H1 (cell line): ENCODE data around the gene DDX41. TPM values are rescaled to one million over a fixed set of nuclear protein-coding genes. Genes with fewer than 3 reads are reported as not detected.
A peak's percentile ranks its signal among the peaks of the same experiment; 100 is the strongest.

Experiments
- CTCF ChIA-PET: fragments of 300-600 bp; sonication (Branson Sonifier 250); formaldehyde crosslinking; loops from one replicate; lab custom pipeline; 2021; ENCODE audit not compliant: partially characterized antibody; lab: Charles Lee
- POLR2A ChIA-PET: fragments of 300-600 bp; sonication (Branson Sonifier 250); formaldehyde crosslinking; loops from one replicate; lab custom pipeline; 2021; ENCODE audit warnings: inconsistent platforms; ENCODE audit not compliant: partially characterized antibody; lab: Charles Lee
- DNase-seq, 2 experiments: peaks; one replicate each; pipeline versions ENCODE4 v3.0.0 to v3.0.0-alpha.2; 2010 to 2022; ENCODE audit warnings: low spot score in 2 of 2, low read depth in 1 of 2, mixed read lengths in 1 of 2
- FAIRE-seq: peaks from 2 replicates; lab custom pipeline; 2011; peaks lifted over from hg19 to GRCh38; lab: Jason Lieb, UNC
- H2AFZ ChIP-seq: 2 replicates; pipeline ENCODE4 v1.8.1; 2012; ENCODE audit warnings: low read length, inconsistent platforms
- H2AK5ac ChIP-seq: 2 replicates; pipeline ENCODE4 v1.6.1; 2013; ENCODE audit warnings: low read depth, low read length
- H2BK120ac ChIP-seq: replicated peaks from 2 replicates; pipeline ENCODE3; 2013; ENCODE audit warnings: low read depth, low read length, inconsistent platforms
- H2BK12ac ChIP-seq: 2 replicates; pipeline ENCODE4 v1.6.1; 2013; ENCODE audit warnings: low read depth, low read length
- H2BK15ac ChIP-seq: 2 replicates; pipeline ENCODE4 v1.6.1; 2013; ENCODE audit warnings: low read length
- H2BK20ac ChIP-seq: 2 replicates; pipeline ENCODE4 v1.6.1; 2013; ENCODE audit warnings: low read length
- H2BK5ac ChIP-seq: 2 replicates; pipeline ENCODE4 v1.6.1; 2013; ENCODE audit warnings: low read depth, low read length
- H3K14ac ChIP-seq: 2 replicates; pipeline ENCODE4 v1.6.1; 2013; ENCODE audit warnings: inconsistent platforms; ENCODE audit not compliant: insufficient read length
- H3K18ac ChIP-seq: 2 replicates; pipeline ENCODE4 v1.6.1; 2013; ENCODE audit warnings: low read length; ENCODE audit errors: extremely low read depth
- H3K23ac ChIP-seq: 2 replicates; pipeline ENCODE4 v1.6.1; 2013; ENCODE audit warnings: inconsistent platforms; ENCODE audit not compliant: insufficient read length
- H3K23me2 ChIP-seq: 2 replicates; pipeline ENCODE4 v1.6.1; 2013; ENCODE audit warnings: low read depth, low read length
- H3K27ac ChIP-seq: 2 replicates; pipeline ENCODE4 v1.6.1; 2011; ENCODE audit warnings: low read depth, low read length, inconsistent platforms
- H3K27me3 ChIP-seq, 4 experiments: replicated peaks in 1 of 4; 1 replicate in 1 of 4; 2 replicates in 3 of 4; pipeline versions ENCODE4 v1.6.1 to v1.8.1; 2011 to 2013; ENCODE audit warnings: low read length in 3 of 4, mild to moderate bottlenecking in 3 of 4, inconsistent platforms in 2 of 4, mixed read lengths in 2 of 4, moderate library complexity in 1 of 4; ENCODE audit not compliant: control insufficient read depth in 3 of 4, insufficient read depth in 3 of 4; ENCODE audit errors: extremely low read depth in 1 of 4
- H3K36me3 ChIP-seq, 4 experiments: 2 replicates each; pipeline versions ENCODE4 v1.6.1 to v1.8.1; 2011 to 2013; ENCODE audit warnings: mild to moderate bottlenecking in 4 of 4, low read length in 3 of 4, moderate library complexity in 2 of 4, control low read depth in 1 of 4, inconsistent platforms in 1 of 4; ENCODE audit not compliant: insufficient read depth in 4 of 4, control insufficient read depth in 2 of 4
- H3K4ac ChIP-seq: replicated peaks from 2 replicates; pipeline ENCODE3; 2013; ENCODE audit warnings: low read length, low read depth, mixed read lengths, inconsistent platforms; ENCODE audit not compliant: insufficient read length
- H3K4me1 ChIP-seq, 4 experiments: replicated peaks in 1 of 4; 1 replicate in 1 of 4; 2 replicates in 3 of 4; pipeline versions ENCODE4 v1.6.1 to v1.8.1; 2011 to 2013; ENCODE audit warnings: low read length in 3 of 4, inconsistent platforms in 2 of 4, mixed read lengths in 1 of 4; ENCODE audit not compliant: insufficient read depth in 4 of 4, control insufficient read depth in 3 of 4
- H3K4me2 ChIP-seq, 2 experiments: 2 replicates each; pipeline versions ENCODE4 v1.6.1 to v1.8.1; 2011 to 2013; ENCODE audit warnings: low read depth in 2 of 2, low read length in 2 of 2, control low read depth in 1 of 2, inconsistent platforms in 1 of 2, mild to moderate bottlenecking in 1 of 2; ENCODE audit not compliant: insufficient read depth in 1 of 2
- H3K4me3 ChIP-seq, 4 experiments: fragments of 200-600, 300-600 bp in 1 of 4; sonication (generic), shearing (Covaris generic), sonication (Bioruptor Twin) in 1 of 4; 2 replicates each; pipeline versions ENCODE4 v1.5.1 to v1.8.1; 2011 to 2016; ENCODE audit warnings: low read length in 4 of 4, low read depth in 3 of 4, control low read depth in 2 of 4, inconsistent platforms in 2 of 4, mild to moderate bottlenecking in 2 of 4, mixed read lengths in 1 of 4, moderate library complexity in 1 of 4; ENCODE audit not compliant: insufficient read depth in 2 of 4; ENCODE audit errors: extremely low read depth in 1 of 4
- H3K56ac ChIP-seq: replicated peaks from 2 replicates; pipeline ENCODE3; 2013; ENCODE audit warnings: low read depth, mild to moderate bottlenecking, mixed read lengths, low read length, inconsistent platforms; ENCODE audit not compliant: insufficient read length
- H3K79me1 ChIP-seq: 2 replicates; pipeline ENCODE4 v1.6.1; 2013; ENCODE audit warnings: low read depth, low read length, control low read depth
- H3K79me2 ChIP-seq, 2 experiments: 2 replicates each; pipeline versions ENCODE4 v1.6.1 to v1.8.1; 2012 to 2013; ENCODE audit warnings: low read length in 2 of 2, mild to moderate bottlenecking in 2 of 2, inconsistent platforms in 1 of 2; ENCODE audit not compliant: insufficient read depth in 2 of 2, control insufficient read depth in 1 of 2
- H3K9ac ChIP-seq, 4 experiments: replicated peaks in 1 of 4; 1 replicate in 1 of 4; 2 replicates in 3 of 4; pipeline versions ENCODE4 v1.6.1 to v1.8.1; 2011 to 2013; ENCODE audit warnings: low read depth in 3 of 4, low read length in 3 of 4, control low read depth in 2 of 4, mild to moderate bottlenecking in 2 of 4, moderate library complexity in 2 of 4, inconsistent platforms in 1 of 4; ENCODE audit errors: extremely low read depth in 1 of 4
- H3K9me3 ChIP-seq, 2 experiments: 2 replicates each; pipeline versions ENCODE4 v1.6.1 to v1.8.1; 2012 to 2013; ENCODE audit warnings: mild to moderate bottlenecking in 2 of 2, moderate library complexity in 2 of 2, control low read depth in 1 of 2, inconsistent platforms in 1 of 2, low read depth in 1 of 2, low read length in 1 of 2, mixed read lengths in 1 of 2; ENCODE audit not compliant: insufficient read depth in 2 of 2
- H4K20me1 ChIP-seq, 2 experiments: replicated peaks in 1 of 2; 2 replicates each; pipeline versions ENCODE3 to v1.8.1; 2011 to 2013; ENCODE audit warnings: inconsistent platforms in 2 of 2, low read length in 2 of 2, mild to moderate bottlenecking in 1 of 2; ENCODE audit not compliant: insufficient read depth in 2 of 2, control insufficient read depth in 1 of 2
- H4K5ac ChIP-seq: 2 replicates; pipeline ENCODE4 v1.6.1; 2013; ENCODE audit warnings: low read length, low read depth, mixed read lengths, inconsistent platforms; ENCODE audit not compliant: insufficient read length
- H4K8ac ChIP-seq: 2 replicates; pipeline ENCODE4 v1.8.0; 2013; ENCODE audit warnings: mild to moderate bottlenecking, moderate library complexity, low read length, inconsistent platforms; ENCODE audit not compliant: insufficient read depth; ENCODE audit errors: extremely low read depth
- H4K91ac ChIP-seq: replicated peaks from 2 replicates; pipeline ENCODE3; 2013; ENCODE audit warnings: low read length, mixed read lengths, inconsistent platforms; ENCODE audit not compliant: insufficient read length
- CBX8 ChIP-seq: fragments of 300-800, 300-1000 bp; sonication (generic); IDR thresholded peaks from 2 replicates; pipeline ENCODE4 v1.7.1; 2016; ENCODE audit warnings: low read depth, low read length, borderline replicate concordance
- CHD2 ChIP-seq: IDR thresholded peaks from 2 replicates; pipeline ENCODE4 v1.6.1; 2012; ENCODE audit warnings: low read length, improper control_type of control experiment
- KDM4A ChIP-seq: IDR thresholded peaks from one replicate; pipeline ENCODE4 v1.7.1; 2012; ENCODE audit warnings: low read depth, mild to moderate bottlenecking, moderate library complexity, low read length, inconsistent platforms; ENCODE audit not compliant: severe bottlenecking
- PHF8 ChIP-seq: fragments of 200-600 bp; sonication (generic); conservative IDR thresholded peaks from 2 replicates; pipeline ENCODE4 v1.7.1; 2012; ENCODE audit warnings: low read depth, mild to moderate bottlenecking, inconsistent platforms, low read length, moderate library complexity
- RAD21 ChIP-seq, 2 experiments: IDR thresholded peaks in 1 of 2; conservative IDR thresholded peaks in 1 of 2; 2 replicates each; pipeline ENCODE4 v1.6.1; 2011; ENCODE audit warnings: low read depth in 2 of 2, low read length in 2 of 2, improper control_type of control experiment in 1 of 2, inconsistent platforms in 1 of 2, mild to moderate bottlenecking in 1 of 2, moderate library complexity in 1 of 2
- RNF2 ChIP-seq: fragments of 200-900, 300-1000 bp; sonication (generic); IDR thresholded peaks from 2 replicates; pipeline ENCODE4 v1.7.1; 2016; ENCODE audit warnings: borderline replicate concordance, low read depth, mild to moderate bottlenecking, antibody characterized with exemption, low read length; ENCODE audit not compliant: poor library complexity, severe bottlenecking; ENCODE audit errors: missing control alignments
- SIRT6 ChIP-seq: IDR thresholded peaks from one replicate; pipeline ENCODE4 v1.7.1; 2012; ENCODE audit warnings: low read length, inconsistent platforms
- SRF ChIP-seq: IDR thresholded peaks from 2 replicates; pipeline ENCODE4 v1.6.1; 2011; ENCODE audit warnings: mild to moderate bottlenecking, low read depth, low read length, moderate library complexity
- TBP ChIP-seq: IDR thresholded peaks from 2 replicates; pipeline ENCODE4 v1.6.1; 2011; ENCODE audit warnings: low read depth, low read length, improper control_type of control experiment
- WGBS, 2 experiments: shearing (Covaris generic) in 1 of 2; methylation state at CpG; one replicate each; pipeline versions ENCODE4 v1.1.6 to v1.1.7; 2013 to 2015; ENCODE audit warnings: low lambda C conversion rate in 2 of 2, mixed read lengths in 2 of 2, inconsistent platforms in 1 of 2, low coverage in 1 of 2, missing lambda C conversion rate in 1 of 2; ENCODE audit not compliant: insufficient replicate concordance in 2 of 2, insufficient coverage in 1 of 2, insufficient read length in 1 of 2; ENCODE audit errors: extremely low coverage in 1 of 2, missing lambda C conversion rate in 1 of 2; 5-methylcytosine and 5-hydroxymethylcytosine counted together
- polyA plus RNA-seq, 7 experiments: library from polyadenylated mRNA; depleted of rRNA in 3 of 7; stranded (reverse) in 5 of 7; unstranded in 2 of 7; fragments of >200 nt in 5 of 7; fragments of 200-250 nt in 2 of 7; gene quantifications; 1 replicate in 5 of 7; 2 replicates in 1 of 7; 4 replicates in 1 of 7; pipeline versions ENCODE4 v1.2.1 to v1.2.3, GENCODE V29; 2011 to 2013; ENCODE audit warnings: missing spikeins in 2 of 7, mixed read lengths in 2 of 7
- total RNA-seq: library from RNA; stranded (reverse); fragmentation: NEBNext Ultra II Directional; extraction: Animal tissue kit (Norgen Biotek cat#: 25700); gene quantifications from 2 replicates; pipeline ENCODE4 v1.2.1, GENCODE V29; 2021
- TF ChIP-seq, protein P1 (sequence below), 3 experiments: IDR thresholded peaks; 1 replicate in 2 of 3; 2 replicates in 1 of 3; pipeline versions ENCODE4 v1.5.1 to v1.6.1; 2011; ENCODE audit warnings: low read length in 3 of 3, mild to moderate bottlenecking in 3 of 3, inconsistent platforms in 2 of 3, low read depth in 1 of 3, moderate library complexity in 1 of 3; ENCODE audit not compliant: insufficient read depth in 1 of 3; ENCODE audit errors: control extremely low read depth in 1 of 3

The DDX41 gene
- total and polyA plus RNA-seq, 2 of the 8 experiments (the other 6 are each of a cell fraction or from before 2014, with no cell fraction given) = 102 to 135 TPM

DNA sequence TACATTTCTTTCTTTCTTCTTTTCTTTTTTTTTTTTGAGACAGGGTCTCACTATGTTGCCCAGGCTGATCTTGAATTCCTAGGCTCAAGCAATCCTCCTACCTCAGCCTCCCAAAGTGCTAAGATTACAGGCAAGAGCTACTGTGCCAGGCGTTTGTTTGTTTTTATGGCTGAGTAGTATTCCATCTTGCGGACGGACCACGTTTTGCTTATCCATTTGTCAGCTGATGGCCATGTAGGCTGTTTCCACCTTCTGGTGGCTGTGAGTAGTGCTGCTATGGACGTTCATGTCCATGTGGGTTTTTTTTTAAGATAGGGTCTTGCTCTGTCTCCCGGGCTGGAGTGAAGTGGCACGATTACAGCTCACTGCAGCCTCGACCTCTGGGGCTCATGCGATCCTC is 9.6 kb downstream of the DDX41 start:
- DNase-seq = no peak
- Histone ChIP-seq H3K23ac (no peak overlapping the region), H3K4me3 (no peak overlapping the region), H3K4me2 (no peak overlapping the region), H3K23me2 (no peaks in the 10 kb centered on the region), H3K79me1 (no peaks in the 10 kb centered on the region), H3K56ac (no peak overlapping the region), H3K27me3 (no peaks in the 10 kb centered on the region), H2BK20ac (no peak overlapping the region), H3K4me1 (peaks cover 0 to 12% (median 9%) of the 10 kb centered on the region in 4 experiments; a peak in 5 of 7 replicates), H4K20me1 (peaks cover 0 to 14% of the 10 kb centered on the region in 2 experiments), H2AFZ (no peak overlapping the region), H3K9me3 (no peaks in the 10 kb centered on the region), H4K5ac (no peak overlapping the region), H2AK5ac (no peak overlapping the region), H2BK15ac (no peak overlapping the region), H3K18ac (no peak overlapping the region), H2BK5ac (no peak overlapping the region), H3K36me3 (peaks cover 6 to 23% (median 15%) of the 10 kb centered on the region in 4 experiments; a peak in 6 of 8 replicates), H4K91ac (no peak overlapping the region), H3K27ac (no peak overlapping the region), H3K9ac (no peak overlapping the region), H2BK12ac (no peak overlapping the region), H3K79me2 (no peaks in the 10 kb centered on the region), H4K8ac (no peak overlapping the region), H2BK120ac (no peak overlapping the region), H3K14ac (no peak overlapping the region), H3K4ac (no peak overlapping the region)
- FAIRE-seq = no peak
- ChIA-PET CTCF (interaction anchor here (0.6 to 20.8 kb wide), 17 partner anchors 7 to 1098 kb away, joined by 3 to 306 read pairs (median 3); partner anchors contain the start of genes DBN1, PDLIM7 and SLC34A1), POLR2A (interaction anchor here (0.6 to 65.5 kb wide), 3 partner anchors 9 to 203 kb away, joined by 3 to 3349 read pairs (median 15); partner anchors contain the start of genes DBN1, DDX41, PDLIM7 and PRR7)
- 87% methylated on average over 9 of the region's 9 CpGs; no CpG with 5 or more reads in 1 of the 2 experiments for WGBS, 2 experiments
- peak; percentile 11 to 38; a peak in 2 of 4 replicates for TF ChIP-seq RAD21 (IDR thresholded peaks at IDR 0.05 in 1 of 2, conservative IDR thresholded peaks at IDR 0.05 in 1 of 2; ENCODE audit: low read depth in 2 of 2, low read length in 2 of 2)
- TF ChIP-seq SRF = no peak
- TF ChIP-seq, protein P1, sequence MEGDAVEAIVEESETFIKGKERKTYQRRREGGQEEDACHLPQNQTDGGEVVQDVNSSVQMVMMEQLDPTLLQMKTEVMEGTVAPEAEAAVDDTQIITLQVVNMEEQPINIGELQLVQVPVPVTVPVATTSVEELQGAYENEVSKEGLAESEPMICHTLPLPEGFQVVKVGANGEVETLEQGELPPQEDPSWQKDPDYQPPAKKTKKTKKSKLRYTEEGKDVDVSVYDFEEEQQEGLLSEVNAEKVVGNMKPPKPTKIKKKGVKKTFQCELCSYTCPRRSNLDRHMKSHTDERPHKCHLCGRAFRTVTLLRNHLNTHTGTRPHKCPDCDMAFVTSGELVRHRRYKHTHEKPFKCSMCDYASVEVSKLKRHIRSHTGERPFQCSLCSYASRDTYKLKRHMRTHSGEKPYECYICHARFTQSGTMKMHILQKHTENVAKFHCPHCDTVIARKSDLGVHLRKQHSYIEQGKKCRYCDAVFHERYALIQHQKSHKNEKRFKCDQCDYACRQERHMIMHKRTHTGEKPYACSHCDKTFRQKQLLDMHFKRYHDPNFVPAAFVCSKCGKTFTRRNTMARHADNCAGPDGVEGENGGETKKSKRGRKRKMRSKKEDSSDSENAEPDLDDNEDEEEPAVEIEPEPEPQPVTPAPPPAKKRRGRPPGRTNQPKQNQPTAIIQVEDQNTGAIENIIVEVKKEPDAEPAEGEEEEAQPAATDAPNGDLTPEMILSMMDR (IDR thresholded peaks at IDR 0.05; ENCODE audit: control extremely low read depth in 1 of 3, insufficient read depth in 1 of 3, low read depth in 1 of 3, low read length in 3 of 3) = peak in 2 of 3 experiments; percentile 32 to 49; a peak in 2 of 4 replicates
- TF ChIP-seq KDM4A = no peak
- TF ChIP-seq PHF8 = no peak
- TF ChIP-seq CHD2 = no peak
- no peak for TF ChIP-seq RNF2
- TF ChIP-seq SIRT6 = no peak
- TF ChIP-seq TBP = no peak
- TF ChIP-seq CBX8 = no peak
